ENCODE measurements around the gene FHIP1B.

FHIP1B gene

DNA sequence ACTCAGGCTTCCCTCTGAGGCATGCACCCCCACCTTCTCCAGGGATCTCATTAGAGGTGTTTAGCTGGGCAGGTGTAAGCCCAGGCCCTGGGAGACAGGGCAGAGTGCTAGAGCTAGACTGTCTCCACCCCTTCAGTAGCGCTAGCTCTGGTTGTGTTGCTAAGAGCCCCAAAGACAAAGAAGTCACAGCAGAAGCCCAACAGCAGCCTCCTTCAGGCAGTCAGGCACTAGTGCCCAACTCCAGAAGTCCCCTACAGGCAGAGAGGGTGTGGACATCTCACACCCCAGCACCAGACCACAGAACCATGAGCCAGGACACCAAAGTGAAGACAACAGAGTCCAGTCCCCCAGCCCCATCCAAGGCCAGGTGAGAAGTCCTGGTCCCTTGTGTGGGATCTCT is 4.5 kb upstream of the FHIP1B start, which contains the start of gene CNGA4:
Gene CNGA4 (plus strand): TSS at position 188 of the 400 bp plus-strand sequence. CDS start 118 bp downstream, at position 306.
- DNase-seq: no peak

DNA sequence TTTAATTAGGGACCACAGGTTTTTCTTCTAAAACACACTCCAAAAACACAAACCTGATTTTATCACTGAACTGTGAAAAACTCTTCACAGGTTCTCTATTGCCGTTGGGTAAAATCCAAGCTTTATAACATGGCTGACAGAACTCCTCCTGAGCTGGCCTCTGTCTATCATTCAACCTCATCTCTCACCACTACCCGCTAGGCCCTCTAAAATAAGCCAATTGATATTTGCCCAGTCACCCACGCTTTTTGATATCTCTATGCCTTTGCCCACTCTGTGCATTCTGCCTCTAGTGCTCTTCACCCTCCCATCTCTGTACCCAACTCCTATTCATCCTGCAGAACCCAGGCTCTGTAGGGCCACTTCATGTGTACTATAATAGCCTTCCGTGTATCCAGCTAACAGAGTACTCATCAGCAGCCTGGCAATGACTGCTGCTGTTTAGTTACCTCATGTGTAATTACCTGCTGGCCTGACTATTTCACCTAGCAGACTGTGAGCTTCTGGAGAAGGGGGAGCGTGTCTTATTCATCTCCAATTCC is 3.4 kb upstream of the FHIP1B start:
- no peak for DNase-seq

DNA sequence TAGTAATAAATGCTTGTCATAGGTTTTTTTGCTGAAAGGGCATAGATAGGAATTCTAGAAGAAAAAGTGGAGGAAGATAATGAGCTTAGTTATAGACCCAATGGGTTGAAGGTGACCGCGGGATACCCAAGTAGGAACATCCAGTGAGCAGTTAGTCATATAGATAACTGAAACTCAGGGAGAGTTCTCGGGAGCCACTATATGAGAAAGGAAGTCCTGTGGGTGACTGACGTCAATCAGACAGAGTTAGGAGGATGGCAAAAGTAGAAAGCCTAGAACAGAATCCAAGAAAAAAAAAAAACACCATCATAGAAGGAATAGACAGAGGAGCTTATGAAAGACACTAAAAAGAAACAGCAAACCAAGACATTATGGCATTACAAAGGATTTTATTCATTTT is 2.8 kb upstream of the FHIP1B start:
- no peak for DNase-seq

DNA sequence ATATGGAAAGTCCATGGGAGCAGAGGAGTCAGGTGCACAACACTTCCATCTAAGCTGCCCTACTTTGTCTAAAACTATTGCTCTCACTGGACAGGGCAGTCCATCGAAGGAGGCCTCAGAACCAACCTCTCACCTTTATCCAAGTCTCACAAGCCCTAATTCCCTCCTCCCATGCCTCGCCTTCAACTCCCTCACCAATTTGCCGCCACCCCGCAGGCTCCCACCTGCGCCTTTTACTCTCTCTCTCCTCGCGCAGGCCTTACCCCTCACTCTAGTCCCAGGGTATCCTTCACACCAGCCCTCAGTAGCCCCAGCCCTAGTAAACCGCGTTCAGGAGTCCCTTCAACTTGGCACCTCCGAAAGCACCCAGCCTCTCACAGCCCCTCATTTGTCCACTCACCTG is 451 bp downstream of the FHIP1B start:
- no peak for DNase-seq

DNA sequence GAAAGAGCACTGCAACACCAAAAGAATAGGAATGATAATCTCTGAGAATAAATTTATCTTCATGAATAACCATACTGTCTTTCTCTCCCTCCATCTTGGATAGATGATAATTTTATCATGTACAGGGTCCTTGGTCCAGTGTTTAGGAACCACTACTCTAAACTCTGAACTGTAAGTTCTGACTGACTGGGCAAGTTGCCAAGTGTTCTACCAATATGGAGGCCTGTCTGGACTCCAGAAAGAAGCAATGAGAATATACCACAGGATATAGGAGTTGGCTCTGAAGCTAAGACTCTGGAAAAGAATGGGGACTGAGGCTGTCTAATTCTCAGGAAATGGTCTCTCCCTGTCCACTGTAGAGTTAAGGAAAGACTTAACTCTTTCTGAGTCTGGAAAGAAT is 1.5 kb downstream of the FHIP1B start:
- no peak for DNase-seq

DNA sequence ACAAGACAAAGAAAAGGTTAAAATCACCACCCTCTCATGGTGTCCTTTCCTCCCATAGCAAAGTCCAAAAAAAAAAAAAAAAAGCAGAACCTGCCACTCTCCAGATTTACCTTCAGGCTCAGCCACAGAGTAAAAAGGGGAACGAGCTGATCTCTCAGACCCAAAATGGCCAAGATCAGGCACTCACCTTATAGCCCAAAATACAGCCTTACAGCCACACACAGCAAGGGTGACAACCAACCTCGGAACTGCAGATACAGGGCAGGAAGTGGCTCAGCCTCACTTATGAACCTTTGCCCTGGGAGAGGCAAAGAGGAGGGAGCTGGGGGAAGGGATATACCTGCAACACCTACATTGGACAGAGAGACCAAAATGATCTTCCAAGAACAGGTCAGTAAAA is 4.5 kb downstream of the FHIP1B start:
- no peak for DNase-seq

DNA sequence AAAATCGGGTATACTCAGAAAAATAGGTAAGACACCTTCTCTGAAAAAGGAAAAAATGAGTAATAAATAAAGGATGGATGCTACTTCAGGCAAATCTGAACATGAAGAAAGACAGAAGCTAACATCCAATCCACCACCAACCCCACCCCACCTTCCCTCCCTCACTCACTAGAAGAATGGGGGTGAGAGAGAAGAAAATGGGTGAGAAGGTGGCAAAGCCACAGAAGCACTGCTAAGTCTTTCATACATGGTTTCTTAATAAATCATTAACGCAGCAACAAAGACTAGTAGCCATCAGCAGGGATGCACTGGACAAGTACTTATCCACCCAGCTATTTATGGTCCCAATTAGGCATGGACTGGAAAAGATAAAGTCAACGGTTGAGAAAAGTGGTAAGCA is 5.9 kb downstream of the FHIP1B start:
- no peak for DNase-seq

DNA sequence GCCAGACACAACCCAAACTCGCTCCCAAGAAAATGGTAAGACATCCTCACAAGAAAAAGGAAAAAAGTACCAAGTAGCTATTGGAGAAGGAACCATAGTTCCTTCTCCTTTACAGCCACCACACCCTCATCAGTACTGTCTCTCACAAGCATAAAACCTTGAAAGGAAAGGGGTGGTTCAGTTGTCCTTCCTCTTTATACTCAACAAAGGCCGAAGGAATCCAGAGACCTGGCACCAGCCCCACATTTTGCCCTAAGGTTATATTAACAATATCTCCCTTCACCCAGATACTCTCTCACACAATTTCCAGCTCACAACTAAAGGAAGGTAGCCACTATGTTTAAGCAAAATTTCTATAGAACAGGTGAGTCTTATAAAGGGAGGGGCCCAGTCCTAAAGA is 8.5 kb downstream of the FHIP1B start:
- DNase-seq: no peak

DNA sequence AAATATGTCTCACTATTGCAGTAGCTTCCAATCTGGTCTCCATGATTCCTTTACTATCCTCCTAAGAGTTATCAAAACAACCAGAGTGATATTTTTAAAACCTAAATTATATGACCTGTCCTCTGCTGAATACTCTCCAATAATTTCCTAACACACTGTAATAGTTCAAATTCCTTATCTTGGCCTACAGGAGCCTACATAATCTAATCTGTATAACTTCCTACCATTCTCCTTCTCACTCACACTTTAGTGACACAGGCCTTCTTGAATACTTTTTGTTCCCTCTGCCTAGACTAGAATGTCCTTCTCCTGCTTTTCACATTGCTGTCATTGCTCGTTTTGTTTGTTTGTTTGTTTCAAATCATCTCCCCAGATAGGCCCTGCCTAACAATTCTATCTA is 9.4 kb downstream of the FHIP1B start:
- no peak for DNase-seq

DNA sequence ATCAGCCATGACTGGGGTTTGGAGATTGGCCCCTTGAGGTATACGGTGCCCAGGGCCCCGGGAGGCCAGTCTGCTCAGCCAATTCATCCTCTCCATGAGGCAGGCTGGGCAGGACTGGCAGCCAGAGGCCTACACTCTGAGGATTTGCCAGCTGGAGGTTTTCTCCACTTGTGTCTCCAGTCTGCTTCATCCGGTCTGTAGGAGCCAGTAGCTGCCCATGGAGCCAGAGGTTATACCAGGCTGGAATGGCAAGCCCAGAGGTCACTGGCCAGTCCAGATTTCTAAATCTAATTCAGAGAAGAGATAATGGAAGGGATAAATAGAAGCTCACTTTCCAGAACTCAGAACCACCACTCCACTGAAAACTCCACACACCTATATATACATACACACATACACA is 10.0 kb downstream of the FHIP1B start:
- DNase-seq: no peak

DNA sequence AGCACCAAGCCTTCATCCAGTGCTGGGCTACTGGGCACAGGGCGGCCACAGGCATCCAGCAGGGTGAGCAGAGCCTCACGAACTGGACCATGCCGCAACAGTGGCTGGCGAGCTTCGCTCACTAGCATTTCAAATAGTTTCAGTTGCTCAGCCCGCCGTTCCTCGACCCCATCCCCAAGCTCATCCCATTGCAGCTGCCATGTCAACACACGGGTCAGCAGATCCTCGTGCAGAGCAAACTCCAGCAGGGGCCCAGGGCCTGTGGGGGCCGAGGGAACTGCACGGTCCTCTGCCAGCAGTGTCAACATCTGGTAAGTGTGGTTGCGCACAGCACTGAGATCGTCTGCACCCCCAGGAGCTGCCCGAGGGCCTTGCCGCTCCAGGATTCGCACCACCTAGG is 10.6 kb downstream of the FHIP1B start:
- DNase-seq: no peak

DNA sequence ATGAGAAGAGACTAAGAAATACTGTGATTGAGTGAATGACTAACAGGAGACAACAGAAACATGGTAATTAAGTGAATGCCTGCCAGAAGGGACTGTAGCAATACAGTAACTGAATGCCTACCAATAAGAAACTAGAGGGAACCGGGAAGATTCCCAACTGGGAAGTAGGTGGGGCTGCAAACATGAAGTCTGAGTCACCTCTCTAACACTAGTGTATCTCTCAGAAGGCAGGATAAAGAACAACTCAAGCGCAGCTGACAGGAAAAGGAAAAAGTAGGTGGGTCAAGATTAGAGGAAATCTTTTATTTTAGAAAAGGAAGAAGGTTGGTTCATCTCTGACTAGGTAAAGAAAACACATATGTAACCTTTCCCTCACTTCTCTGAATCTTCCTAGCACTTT is 15.1 kb downstream of the FHIP1B start:
- no peak for DNase-seq

DNA sequence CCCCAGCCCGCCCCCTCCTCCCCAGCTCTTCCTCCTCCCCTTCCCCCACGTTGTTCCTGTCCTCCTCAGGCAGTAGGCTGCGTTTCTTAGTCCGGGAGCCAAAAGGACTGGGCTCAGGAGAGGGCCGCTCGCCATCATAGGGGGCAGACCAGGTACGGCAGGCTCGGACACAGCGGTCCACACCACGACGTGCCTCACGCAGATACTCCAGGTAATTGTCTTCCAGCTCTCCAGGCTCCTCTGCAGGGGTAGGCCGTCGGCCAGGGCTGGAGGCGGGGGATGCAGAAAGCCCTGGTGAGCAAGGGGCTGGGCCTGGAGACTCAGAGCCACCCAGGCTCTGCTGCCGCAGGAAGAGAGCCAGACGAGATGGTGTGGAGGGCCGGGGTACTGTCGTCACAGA is 16.7 kb downstream of the FHIP1B start:
- no peak for DNase-seq

DNA sequence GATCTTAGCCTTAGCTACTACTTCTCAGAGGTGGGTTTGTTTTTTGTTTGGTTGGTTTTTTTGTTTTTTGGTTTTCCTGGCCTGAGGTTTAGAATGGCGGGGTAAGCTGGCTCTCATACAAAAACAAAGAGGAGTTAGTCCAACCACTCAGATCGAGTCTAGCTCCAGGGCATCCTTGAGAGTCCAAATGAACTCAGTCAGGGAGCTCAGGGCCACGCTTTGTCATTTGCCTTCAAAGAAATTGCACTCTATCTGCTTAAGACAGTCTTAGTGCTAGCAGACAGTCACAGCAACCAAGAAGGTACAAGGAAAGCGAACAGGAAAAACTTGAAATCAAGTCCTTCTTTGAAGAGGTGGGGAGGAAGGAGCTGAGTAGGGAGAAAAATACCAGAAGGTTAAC is 17.9 kb downstream of the FHIP1B start:
- DNase-seq: no peak

DNA sequence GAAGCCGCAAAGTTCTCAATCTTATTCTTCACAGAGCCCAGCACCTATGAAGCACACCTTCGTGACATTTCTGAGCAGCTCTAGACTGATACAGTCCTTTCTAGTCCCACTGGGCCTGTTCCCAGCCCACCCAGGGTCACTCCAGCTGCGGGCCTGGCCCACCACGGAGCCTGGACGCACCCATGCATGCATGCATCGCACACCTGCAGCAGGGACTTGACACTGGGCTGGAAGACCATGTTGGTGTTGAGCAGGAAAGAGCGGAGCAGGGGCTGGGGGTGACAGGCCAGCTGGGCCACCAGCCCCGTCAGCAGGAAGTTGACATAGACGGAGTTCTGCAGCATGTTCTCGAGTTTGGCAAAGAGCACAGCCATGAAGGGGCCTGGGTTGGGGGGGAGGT is 19.9 kb downstream of the FHIP1B start:
- DNase-seq: no peak

DNA sequence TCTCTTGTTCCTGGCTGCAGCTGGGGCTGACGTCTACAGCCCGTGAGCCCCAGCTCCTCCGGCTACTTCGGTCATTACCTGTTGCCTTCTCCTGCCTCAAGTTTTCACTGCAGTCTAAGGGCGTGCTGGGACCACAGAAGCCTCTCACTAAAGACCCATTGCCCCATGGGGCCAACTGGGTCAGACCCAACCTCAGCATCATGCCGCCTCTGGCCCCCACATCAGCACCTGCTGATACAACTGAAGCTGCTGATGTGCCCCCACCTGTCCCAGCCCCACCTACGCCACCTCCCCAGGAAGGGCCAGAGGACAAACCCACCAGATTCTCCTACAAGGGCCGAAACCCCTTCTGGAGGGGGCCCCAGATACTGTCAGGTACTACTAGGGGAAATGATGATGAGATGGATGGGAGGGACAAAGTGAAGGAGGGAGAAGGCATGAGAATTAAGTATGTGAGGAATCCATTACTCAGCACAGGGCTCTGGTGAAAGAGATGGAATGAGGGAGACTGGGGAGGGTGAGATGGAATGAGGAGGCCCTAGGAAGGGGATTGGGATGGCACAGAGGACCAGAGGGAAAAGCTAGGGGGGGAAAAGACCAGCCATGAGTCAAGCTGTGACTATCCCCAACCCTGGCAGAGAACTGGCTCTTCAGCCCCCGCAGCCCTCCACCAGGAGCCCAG is 24.0 kb downstream of the FHIP1B start:
- DNase-seq: no peak

DNA sequence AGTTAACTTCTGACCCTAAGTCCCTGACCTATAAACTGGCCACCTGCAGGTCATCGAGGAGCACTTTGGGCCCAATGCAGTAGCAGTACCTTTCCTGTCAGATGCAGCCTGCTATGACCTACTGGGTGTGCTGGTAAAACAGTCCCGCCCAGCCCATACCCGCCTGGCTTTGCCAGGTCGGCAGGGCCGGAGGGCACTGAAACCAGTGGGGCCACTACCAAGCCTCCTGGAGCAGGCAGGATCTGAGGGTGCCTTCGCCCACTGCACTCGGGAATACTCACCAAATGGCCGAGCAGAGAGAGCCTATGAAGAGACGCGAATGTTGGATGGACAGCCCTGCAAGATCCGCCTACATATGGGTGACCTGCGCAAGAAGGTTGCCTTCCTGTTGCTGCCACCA is 24.6 kb downstream of the FHIP1B start:
- DNase-seq: no peak

DNA sequence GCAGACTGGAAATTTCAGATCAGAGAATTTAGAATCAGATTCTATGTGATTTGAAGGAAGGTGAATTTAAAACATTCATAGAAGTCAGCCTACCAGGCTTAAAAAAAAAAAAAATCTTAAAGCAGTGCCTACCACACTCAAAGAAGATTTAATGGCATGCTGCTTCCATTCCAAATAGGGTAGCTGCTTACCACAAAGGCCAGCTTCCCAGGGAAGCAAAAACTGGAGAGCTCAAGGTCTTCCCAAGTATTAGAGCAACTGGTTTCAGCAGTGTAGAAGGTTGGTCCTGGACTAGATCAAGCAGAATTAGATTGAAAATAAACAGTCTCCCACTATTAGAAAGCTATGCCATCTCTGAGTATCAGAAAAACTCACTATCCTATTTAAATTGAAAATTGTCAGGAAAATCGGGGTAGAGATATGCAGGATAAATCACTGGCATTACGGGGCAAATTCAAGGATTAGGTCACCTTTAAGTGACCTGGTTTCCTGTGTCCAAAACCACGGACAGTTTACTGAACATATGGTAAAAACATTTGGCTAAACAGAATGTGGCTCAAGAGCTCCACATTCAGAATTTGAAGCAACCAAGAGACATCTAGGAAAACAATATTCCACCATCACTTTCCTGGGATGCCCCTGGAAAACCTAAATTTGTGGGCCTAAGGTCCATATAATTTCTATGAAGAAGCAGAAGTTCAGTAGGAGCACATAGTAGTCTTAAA is 27.8 kb downstream of the FHIP1B start:
- DNase-seq: no peak

DNA sequence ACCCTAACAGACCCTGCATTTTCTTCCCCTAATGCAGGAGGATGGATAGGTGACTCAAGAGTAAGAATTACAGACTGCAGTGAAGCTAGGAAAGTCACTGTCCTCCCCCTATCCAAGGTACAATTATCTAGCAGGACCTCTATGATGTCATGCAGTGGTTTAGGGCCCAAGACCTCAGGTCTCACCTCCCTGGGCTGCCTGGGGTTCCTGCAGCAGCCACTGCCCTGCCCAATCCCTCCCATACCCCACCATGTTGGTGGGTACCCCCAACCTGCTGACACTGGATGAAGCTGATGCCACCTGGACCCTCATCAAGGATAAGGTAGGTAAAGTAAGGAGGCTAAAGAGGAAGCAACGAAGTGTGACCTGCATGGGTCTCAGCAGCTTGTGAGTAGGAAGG is 29.1 kb downstream of the FHIP1B start, which contains the start of gene C11orf42:
Gene C11orf42 (plus strand): TSS at position 192 of the 400 bp plus-strand sequence. CDS start 59 bp downstream, at position 251.
- DNase-seq: no peak

DNA sequence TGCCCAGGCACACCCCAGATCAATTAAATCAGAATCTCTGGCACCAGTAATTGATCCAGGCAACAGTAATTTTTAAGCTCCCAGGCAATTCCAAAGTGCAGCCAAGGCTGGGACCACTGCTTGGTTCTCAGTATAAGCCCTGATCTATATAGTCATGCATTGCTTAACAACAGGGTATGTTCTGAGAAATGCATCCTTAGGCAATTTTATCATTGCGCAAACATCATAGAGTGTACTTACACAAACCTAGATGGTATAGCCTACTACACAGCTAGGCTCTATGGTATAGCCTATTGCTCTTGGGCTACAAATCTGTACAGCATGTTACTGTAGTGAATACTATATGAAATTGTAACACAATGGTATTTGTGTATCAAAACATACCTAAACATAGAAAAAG is 29.7 kb downstream of the FHIP1B start:
- no peak for DNase-seq

DNA sequence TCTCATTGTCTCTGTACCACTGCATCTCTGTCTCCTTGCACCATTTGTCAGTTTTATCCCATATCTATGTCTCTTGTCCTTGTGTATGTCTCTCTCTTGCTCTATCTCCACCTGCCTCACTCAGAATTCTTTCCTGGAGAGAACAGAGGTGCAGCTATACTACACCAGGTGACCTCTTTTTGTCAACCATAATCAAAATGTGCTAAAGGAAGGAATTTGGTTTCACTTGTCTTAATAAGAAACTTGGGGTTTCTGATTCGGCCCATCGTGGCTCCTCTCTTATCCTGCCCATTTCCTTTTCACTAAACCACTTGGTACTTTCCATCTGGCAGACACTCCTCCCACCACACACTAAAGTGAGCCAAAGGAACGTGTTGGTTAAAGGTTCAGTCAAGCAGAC is 31.1 kb downstream of the FHIP1B start:
- DNase-seq: no peak

DNA sequence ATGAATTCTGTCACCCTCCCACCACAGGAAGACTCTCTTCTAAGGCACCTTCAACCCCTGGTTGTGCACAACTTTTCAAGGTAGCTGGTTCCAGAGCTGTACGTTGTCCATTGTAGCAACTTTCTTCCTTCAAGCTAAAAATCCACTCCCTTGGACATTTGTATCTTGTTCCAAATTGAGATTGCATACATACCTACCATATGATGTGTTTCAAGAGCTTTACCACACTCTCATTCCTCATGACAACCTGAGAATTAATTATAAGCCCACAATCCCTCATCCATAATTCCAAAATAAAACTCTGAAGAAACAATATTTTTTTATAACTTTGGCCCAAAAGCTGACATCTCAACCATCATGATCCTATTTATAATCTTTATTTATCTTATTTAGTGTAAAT is 32.4 kb downstream of the FHIP1B start:
- DNase-seq: no peak

DNA sequence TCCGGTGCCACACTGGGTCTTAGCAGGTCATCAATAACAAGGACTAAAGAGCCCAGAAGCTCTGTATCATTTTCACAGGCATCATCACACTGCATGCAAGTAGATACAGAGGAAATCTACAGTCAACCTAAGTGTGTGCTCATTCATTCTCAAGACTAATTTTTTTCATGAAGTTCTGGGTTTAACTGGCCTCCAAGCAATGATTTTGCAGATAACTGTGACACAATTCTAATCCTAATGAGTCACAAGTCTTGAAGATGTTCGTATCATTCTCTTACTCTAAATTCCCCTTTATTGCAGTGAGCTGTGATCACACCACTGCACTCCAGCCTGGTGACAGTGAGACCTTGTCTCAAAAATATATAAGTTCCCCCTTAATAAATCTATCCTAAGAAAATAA is 33.0 kb downstream of the FHIP1B start:
- no peak for DNase-seq

DNA sequence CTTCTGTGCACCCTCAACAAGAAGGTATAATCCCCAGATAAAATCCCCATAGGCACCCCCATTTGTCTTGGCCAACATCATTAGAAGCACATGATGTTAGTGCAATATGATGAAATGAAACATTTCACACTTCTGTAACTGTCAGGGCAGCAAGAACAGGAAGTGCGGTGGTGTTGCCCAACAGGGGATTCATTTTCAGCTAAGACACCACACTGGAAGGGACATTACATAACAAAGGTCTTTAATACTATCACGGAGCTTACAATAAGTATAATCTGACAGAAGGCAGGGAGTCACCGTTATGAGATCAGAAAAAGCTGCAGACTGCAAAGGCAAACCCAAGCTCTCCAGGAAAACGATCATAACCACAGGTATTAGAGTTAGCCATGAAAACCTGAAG is 33.5 kb downstream of the FHIP1B start:
- DNase-seq: no peak

Data from activated CD8-positive, alpha-beta memory T cell treated with anti-CD3 and anti-CD28 coated beads for 24 hours (primary cell).